ENCODE measurements around the gene PRMT3.

DNA sequence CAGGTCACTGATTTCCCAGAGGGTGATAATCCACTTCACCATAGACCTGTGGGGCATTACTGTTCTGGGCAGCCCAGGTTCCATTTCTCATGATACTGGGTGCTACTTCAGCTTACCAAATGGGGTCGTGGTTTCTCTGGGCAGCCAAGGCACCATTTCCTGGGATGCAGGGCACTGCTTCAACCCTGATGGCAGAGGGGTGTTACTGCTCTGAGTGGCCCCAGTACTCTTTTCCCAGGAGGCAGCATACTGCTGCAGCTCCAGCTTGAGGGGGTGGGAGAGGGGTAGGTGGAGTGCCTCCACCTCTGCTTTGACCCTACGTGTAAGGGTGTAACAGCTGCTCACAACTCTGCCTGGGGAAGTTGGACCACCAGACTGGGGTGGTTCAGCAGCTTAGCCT is 51.1 kb downstream of the PRMT3 start:
- TF ChIP-seq EZH2 (IDR thresholded peaks at IDR 0.05; ENCODE audit: borderline replicate concordance, low read depth, low read length, severe bottlenecking) (no peak), FOS (IDR thresholded peaks at IDR 0.05; ENCODE audit: borderline replicate concordance, insufficient read depth, low read length) (no peak)
- TF ChIP-seq, protein P1, sequence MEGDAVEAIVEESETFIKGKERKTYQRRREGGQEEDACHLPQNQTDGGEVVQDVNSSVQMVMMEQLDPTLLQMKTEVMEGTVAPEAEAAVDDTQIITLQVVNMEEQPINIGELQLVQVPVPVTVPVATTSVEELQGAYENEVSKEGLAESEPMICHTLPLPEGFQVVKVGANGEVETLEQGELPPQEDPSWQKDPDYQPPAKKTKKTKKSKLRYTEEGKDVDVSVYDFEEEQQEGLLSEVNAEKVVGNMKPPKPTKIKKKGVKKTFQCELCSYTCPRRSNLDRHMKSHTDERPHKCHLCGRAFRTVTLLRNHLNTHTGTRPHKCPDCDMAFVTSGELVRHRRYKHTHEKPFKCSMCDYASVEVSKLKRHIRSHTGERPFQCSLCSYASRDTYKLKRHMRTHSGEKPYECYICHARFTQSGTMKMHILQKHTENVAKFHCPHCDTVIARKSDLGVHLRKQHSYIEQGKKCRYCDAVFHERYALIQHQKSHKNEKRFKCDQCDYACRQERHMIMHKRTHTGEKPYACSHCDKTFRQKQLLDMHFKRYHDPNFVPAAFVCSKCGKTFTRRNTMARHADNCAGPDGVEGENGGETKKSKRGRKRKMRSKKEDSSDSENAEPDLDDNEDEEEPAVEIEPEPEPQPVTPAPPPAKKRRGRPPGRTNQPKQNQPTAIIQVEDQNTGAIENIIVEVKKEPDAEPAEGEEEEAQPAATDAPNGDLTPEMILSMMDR (IDR thresholded peaks at IDR 0.05; ENCODE audit: extremely low read depth in 1 of 2, insufficient read depth in 1 of 2, low read depth in 1 of 2, low read length in 2 of 2): no peak
